HepG2 (cell line): ENCODE measurements around the gene CHID1. TPM values are rescaled to one million over a fixed set of nuclear protein-coding genes. Genes with fewer than 3 reads are reported as not detected.

Source experiments
- AHR ChIP-seq: IDR thresholded peaks from 2 replicates; pipeline ENCODE4 v1.6.1; 2018; ENCODE audit warnings: missing genetic modification reagents, missing compliant biosample characterization
- MAX ChIP-seq: IDR thresholded peaks from 2 replicates; pipeline ENCODE4 v1.6.1; 2012; ENCODE audit warnings: inconsistent platforms
- MYPOP ChIP-seq: sonication (generic); formaldehyde crosslinking; IDR thresholded peaks from 2 replicates; pipeline ENCODE4 v1.8.1; 2023; ENCODE audit warnings: mild to moderate bottlenecking, moderate library complexity, missing genetic modification reagents
- NFE2L2 ChIP-seq: fragments of 150-350 bp; IDR thresholded peaks from 2 replicates; pipeline ENCODE4 v1.6.1; 2014; ENCODE audit warnings: low read length
- PAF1 ChIP-seq: IDR thresholded peaks from 2 replicates; pipeline ENCODE4 v1.6.1; 2016; ENCODE audit warnings: missing genetic modification reagents, missing compliant biosample characterization
- PHF20 ChIP-seq: sonication (generic); formaldehyde crosslinking; IDR thresholded peaks from 2 replicates; pipeline ENCODE4 v1.5.0; 2020; ENCODE audit warnings: mild to moderate bottlenecking, missing genetic modification reagents
- POLR2AphosphoS2 ChIP-seq: IDR thresholded peaks from 2 replicates; pipeline ENCODE4 v1.6.1; 2011; ENCODE audit warnings: low read depth, low read length, improper control_type of control experiment
- SCMH1 ChIP-seq: sonication (generic); formaldehyde crosslinking; IDR thresholded peaks from 2 replicates; pipeline ENCODE4 v1.9.0; 2021; ENCODE audit warnings: missing genetic modification reagents, mild to moderate bottlenecking, borderline replicate concordance
- SIX4 ChIP-seq: sonication (generic); formaldehyde crosslinking; IDR thresholded peaks from 2 replicates; pipeline ENCODE4 v1.4.0; 2020; ENCODE audit warnings: missing genetic modification reagents
- SSRP1 ChIP-seq: IDR thresholded peaks from 2 replicates; pipeline ENCODE4 v1.6.1; 2016; ENCODE audit warnings: control low read depth
- TFAP4 ChIP-seq: sonication (generic); IDR thresholded peaks from 2 replicates; pipeline ENCODE4 v1.6.1; 2016; ENCODE audit warnings: low read depth, borderline replicate concordance
- TFDP1 ChIP-seq: IDR thresholded peaks from 2 replicates; pipeline ENCODE4 v1.6.1; 2016; ENCODE audit warnings: missing compliant biosample characterization, missing genetic modification reagents, borderline replicate concordance
- THAP11 ChIP-seq: IDR thresholded peaks from 2 replicates; pipeline ENCODE4 v1.6.1; 2016; ENCODE audit warnings: missing biosample characterization, missing genetic modification reagents
- USF2 ChIP-seq, 2 experiments: sonication (generic) in 1 of 2; formaldehyde crosslinking in 1 of 2; IDR thresholded peaks; 2 replicates each; pipeline versions ENCODE4 v1.5.1 to v1.6.1; 2011 to 2020; ENCODE audit warnings: borderline replicate concordance in 1 of 2, low read depth in 1 of 2, low read length in 1 of 2, mild to moderate bottlenecking in 1 of 2, missing genetic modification reagents in 1 of 2, moderate library complexity in 1 of 2
- ZNF260 ChIP-seq: sonication (generic); formaldehyde crosslinking; IDR thresholded peaks from 2 replicates; pipeline ENCODE4 v1.4.0; 2020; ENCODE audit warnings: missing genetic modification reagents, low read depth, mild to moderate bottlenecking, borderline replicate concordance
- ZNF280B ChIP-seq: sonication (generic); formaldehyde crosslinking; IDR thresholded peaks from 2 replicates; pipeline ENCODE4 v1.5.0; 2020; ENCODE audit warnings: missing genetic modification reagents, mild to moderate bottlenecking, borderline replicate concordance
- ZNF552 ChIP-seq: sonication (generic); formaldehyde crosslinking; IDR thresholded peaks from 2 replicates; pipeline ENCODE4 v1.9.0; 2022; ENCODE audit warnings: missing genetic modification reagents, mild to moderate bottlenecking, borderline replicate concordance
- ZNF749 ChIP-seq: sonication (generic); formaldehyde crosslinking; IDR thresholded peaks from 2 replicates; pipeline ENCODE4 v1.8.0; 2022; ENCODE audit warnings: mild to moderate bottlenecking, missing genetic modification reagents, moderate library complexity, borderline replicate concordance
- polyA plus RNA-seq, 8 experiments: library from polyadenylated mRNA; depleted of rRNA in 3 of 8; stranded (reverse) in 7 of 8; unstranded in 1 of 8; fragments of >200 nt; fragmentation: Illumina TruSeq in 4 of 8; extraction: Trizol in 4 of 8; gene quantifications; 2 replicates each; pipeline versions ENCODE4 v1.2.1 to v1.2.3, GENCODE V29; 2011 to 2016; ENCODE audit warnings: low read depth in 4 of 8, missing spikeins in 1 of 8, mixed read lengths in 1 of 8; ENCODE audit not compliant: insufficient read depth in 1 of 8
- total RNA-seq, 5 experiments: library from RNA; depleted of rRNA; stranded (reverse); fragments of >200 nt; fragmentation: Illumina TruSeq; extraction: Trizol; gene quantifications; 2 replicates each; pipeline ENCODE4 v1.2.3, GENCODE V29; 2016; ENCODE audit warnings: low read depth in 1 of 5

The CHID1 gene
- total and polyA plus RNA-seq, 2 of the 13 experiments (the other 11 are each of a cell fraction or from before 2014, with no cell fraction given): 65.1 to 93.6 TPM

GRCh38 chr11:925496-926301 lies 15.1 kb upstream of the CHID1 start, which contains the start of gene AP2A2 (continued):
- TF ChIP-seq MYPOP (peak; percentile 21; the same call in 1 of the 2 replicates), POLR2AphosphoS2 (no peak), ZNF552 (CRISPR knock-in tag) (no peak), SSRP1 (CRISPR knock-in tag) (no peak), ZNF749 (CRISPR knock-in tag) (no peak; the same call in 1 of the 2 replicates), SCMH1 (CRISPR knock-in tag) (no peak), ZNF280B (no peak), PHF20 (CRISPR knock-in tag) (no peak), MAX (peak; percentile 81), SIX4 (CRISPR knock-in tag) (no peak), THAP11 (peak; percentile 67), ZNF260 (no peak), TFDP1 (peak; percentile 50; the same call in 1 of the 2 replicates), TFAP4 (no peak), NFE2L2 (no peak), PAF1 (CRISPR knock-in tag) (no peak), AHR (CRISPR knock-in tag) (no peak), USF2 (IDR thresholded peaks at IDR 0.05; ENCODE audit: low read depth, low read length) (no peak), USF2 (CRISPR knock-in tag; IDR thresholded peaks at IDR 0.05; ENCODE audit: borderline replicate concordance) (no peak)
